HG02759 (cell line): ENCODE data around the gene UBE3C.
"Not testable (repeated sequence)": the region's sequence is repeated elsewhere in the genome, so short reads cannot be mapped to it uniquely, and the experiment has no call there.

Source experiments
- ATAC-seq: cut with Tn5 transposase; IDR thresholded peaks from one replicate; pipeline ENCODE4 v1.9.1; 2021; ENCODE audit warnings: mild to moderate bottlenecking, moderate library complexity; ENCODE audit not compliant: unreplicated experiment

Gene UBE3C

GRCh38 chr7:157138424-157139110 lies at the start of gene UBE3C:
Gene UBE3C, plus strand, starts transcription at chr7:157138926. Its CDS starts 347 bp downstream, at chr7:157139273.
- peak; percentile 84 for ATAC-seq

GRCh38 chr7:157089100-157089610 lies 49.6 kb upstream of the UBE3C start:
- ATAC-seq, result no peak

- ATAC-seq, result no peak
Measured at GRCh38 chr7:157090485-157091165, 48.1 kb upstream of the UBE3C start.

- ATAC-seq, result no peak
Measured at GRCh38 chr7:157096286-157097055, 42.3 kb upstream of the UBE3C start.

- ATAC-seq, result no peak
Measured at GRCh38 chr7:157097056-157097329, 41.7 kb upstream of the UBE3C start.

- ATAC-seq, result no peak
Measured at GRCh38 chr7:157097569-157097968, 41.2 kb upstream of the UBE3C start.

- not testable (repeated sequence) for ATAC-seq
Measured at GRCh38 chr7:157100005-157100404, 38.7 kb upstream of the UBE3C start.

- ATAC-seq, result not testable (repeated sequence)
Measured at GRCh38 chr7:157103641-157104040, 35.1 kb upstream of the UBE3C start.

- no peak for ATAC-seq
Measured at GRCh38 chr7:157111311-157111710, 27.4 kb upstream of the UBE3C start.

GRCh38 chr7:157112706-157113105 lies 26.0 kb upstream of the UBE3C start:
- no peak for ATAC-seq

- no peak for ATAC-seq
Measured at GRCh38 chr7:157113607-157114006, 25.1 kb upstream of the UBE3C start.

- no peak for ATAC-seq
Measured at GRCh38 chr7:157116762-157117161, 22.0 kb upstream of the UBE3C start.

- no peak for ATAC-seq
Measured at GRCh38 chr7:157117796-157118195, 20.9 kb upstream of the UBE3C start.

- no peak for ATAC-seq
Measured at GRCh38 chr7:157120181-157120580, 18.5 kb upstream of the UBE3C start.

- ATAC-seq, result no peak
Measured at GRCh38 chr7:157121184-157121715, 17.5 kb upstream of the UBE3C start.

GRCh38 chr7:157122800-157123495 lies 15.8 kb upstream of the UBE3C start:
- no peak for ATAC-seq

- ATAC-seq, result no peak
Measured at GRCh38 chr7:157124690-157125089, 14.0 kb upstream of the UBE3C start.

GRCh38 chr7:157125376-157126223 lies 13.1 kb upstream of the UBE3C start:
- ATAC-seq, result no peak

- no peak for ATAC-seq
Measured at GRCh38 chr7:157126921-157127320, 11.8 kb upstream of the UBE3C start.

GRCh38 chr7:157129200-157129599 lies 9.5 kb upstream of the UBE3C start:
- ATAC-seq, result no peak
